HepG2 (cell line): ENCODE measurements around the gene SERPINF2. TPM values are rescaled to one million over a fixed set of nuclear protein-coding genes. Genes with fewer than 3 reads are reported as not detected.
"Not testable (repeated sequence)": the region's sequence is repeated elsewhere in the genome, so short reads cannot be mapped to it uniquely, and the experiment has no call there.

Source experiments
- ATAC-seq: fragments of 200-7000 bp; cut with Tn5 transposase; 3 replicates; pipeline ENCODE4 v1.9.1; 2020; ENCODE audit warnings: mild to moderate bottlenecking, moderate library complexity
- BruUV-seq: library from RNA; stranded (reverse); fragments of 400-500 nt; replicated peaks from 2 replicates; lab custom pipeline; 2021; lab: Mats Ljungman, UMichigan
- CTCF ChIA-PET: fragments of 300-600 bp; formaldehyde crosslinking; extraction: SDS; loops from one replicate; lab custom pipeline; 2021; ENCODE audit warnings: low total read pairs, inconsistent platforms, low intra/inter-chr PET ratio; lab: Yijun Ruan, JAX
- POLR2A ChIA-PET: fragments of 350-600 bp; sonication (Branson Sonifier 250); formaldehyde crosslinking; loops from one replicate; lab custom pipeline; 2020; ENCODE audit warnings: antibody characterized with exemption, inconsistent platforms; lab: Yijun Ruan, JAX
- DNase-seq: peaks from one replicate; pipeline ENCODE4 v3.0.0-alpha.2; 2015; ENCODE audit warnings: low spot score
- FAIRE-seq: peaks from 3 replicates; lab custom pipeline; 2011; peaks lifted over from hg19 to GRCh38; lab: Jason Lieb, UNC
- H2AFZ ChIP-seq: one replicate; pipeline ENCODE4 v1.6.1; 2011; ENCODE audit warnings: low read length, inconsistent platforms
- H3K27ac ChIP-seq: fragments of 300-600 bp; 3 replicates; pipeline ENCODE4 v1.8.0; 2011; ENCODE audit warnings: mixed run types, mild to moderate bottlenecking, mixed read lengths, low read length, inconsistent platforms; ENCODE audit not compliant: insufficient read depth; ENCODE audit errors: extremely low read length
- H3K27me3 ChIP-seq, 2 experiments: fragments of 200-600 bp in 1 of 2; 2 replicates in 1 of 2; 3 replicates in 1 of 2; pipeline versions ENCODE4 v1.6.0 to v1.8.0; 2011; ENCODE audit warnings: low read length in 2 of 2, mild to moderate bottlenecking in 2 of 2, moderate library complexity in 2 of 2, inconsistent platforms in 1 of 2; ENCODE audit not compliant: insufficient read depth in 2 of 2, control insufficient read depth in 1 of 2
- H3K36me3 ChIP-seq, 2 experiments: fragments of 200-600 bp in 1 of 2; replicated peaks in 1 of 2; 2 replicates in 1 of 2; 3 replicates in 1 of 2; pipeline versions ENCODE4 v1.5.1 to v1.8.0; 2011; ENCODE audit warnings: low read length in 2 of 2, inconsistent platforms in 1 of 2; ENCODE audit not compliant: insufficient read depth in 2 of 2, control insufficient read depth in 1 of 2
- H3K4me1 ChIP-seq: 2 replicates; pipeline ENCODE4 v1.5.1; 2012; ENCODE audit warnings: low read length, inconsistent platforms; ENCODE audit not compliant: insufficient read depth
- H3K4me2 ChIP-seq: 2 replicates; pipeline ENCODE4 v1.6.0; 2011; ENCODE audit warnings: low read depth, low read length, inconsistent platforms
- H3K4me3 ChIP-seq, 3 experiments: fragments of 200-600 bp in 1 of 3; sonication (generic), shearing (Covaris generic) in 1 of 3; replicated peaks in 1 of 3; 2 replicates each; pipeline ENCODE4 v1.5.1; 2011 to 2016; ENCODE audit warnings: low read length in 3 of 3, inconsistent platforms in 2 of 3, low read depth in 2 of 3, mild to moderate bottlenecking in 2 of 3, control low read depth in 1 of 3, mixed read lengths in 1 of 3; ENCODE audit not compliant: insufficient read depth in 1 of 3
- H3K79me2 ChIP-seq: one replicate; pipeline ENCODE4 v1.6.1; 2011; ENCODE audit warnings: low read length, inconsistent platforms; ENCODE audit not compliant: insufficient read depth
- H3K9ac ChIP-seq: 2 replicates; pipeline ENCODE4 v1.6.0; 2011; ENCODE audit warnings: mild to moderate bottlenecking, low read depth, low read length, inconsistent platforms; ENCODE audit not compliant: insufficient read depth
- H3K9me3 ChIP-seq: 2 replicates; pipeline ENCODE4 v1.5.1; 2012; ENCODE audit warnings: mild to moderate bottlenecking, low read length
- H4K20me1 ChIP-seq: 2 replicates; pipeline ENCODE4 v1.6.0; 2011; ENCODE audit warnings: inconsistent platforms, mild to moderate bottlenecking, low read length, moderate library complexity; ENCODE audit not compliant: insufficient read depth
- HES4 ChIP-seq: sonication (generic); formaldehyde crosslinking; IDR thresholded peaks from 2 replicates; pipeline ENCODE4 v1.9.0; 2021; ENCODE audit warnings: mild to moderate bottlenecking, missing genetic modification reagents, borderline replicate concordance
- HNRNPK ChIP-seq: fragments of 200-400 bp; formaldehyde crosslinking; IDR thresholded peaks from 2 replicates; pipeline ENCODE4 v1.6.1; 2018; ENCODE audit warnings: low read length, low read depth, moderate library complexity, mild to moderate bottlenecking; ENCODE audit not compliant: poor library complexity, severe bottlenecking
- POLR2A ChIP-seq, 2 experiments: IDR thresholded peaks; 2 replicates each; pipeline ENCODE4 v1.6.1; 2011; ENCODE audit warnings: low read depth in 2 of 2, low read length in 2 of 2, mild to moderate bottlenecking in 1 of 2, moderate library complexity in 1 of 2; ENCODE audit not compliant: insufficient read depth in 1 of 2
- RBFOX2 ChIP-seq: fragments of 200-400 bp; formaldehyde crosslinking; IDR thresholded peaks from 2 replicates; pipeline ENCODE4 v1.6.1; 2017; ENCODE audit warnings: low read depth, mild to moderate bottlenecking, low read length
- RBM22 ChIP-seq: fragments of 200-400 bp; formaldehyde crosslinking; optimal IDR thresholded peaks from 2 replicates; pipeline ENCODE3; 2017; ENCODE audit warnings: mild to moderate bottlenecking, low read length, moderate library complexity
- YEATS4 ChIP-seq: sonication (generic); formaldehyde crosslinking; IDR thresholded peaks from 2 replicates; pipeline ENCODE4 v1.4.0; 2020; ENCODE audit warnings: missing genetic modification reagents, borderline replicate concordance
- ZNF232 ChIP-seq: sonication (generic); formaldehyde crosslinking; IDR thresholded peaks from 2 replicates; pipeline ENCODE4 v1.4.0; 2020; ENCODE audit warnings: missing genetic modification reagents, borderline replicate concordance
- ZNF782 ChIP-seq: sonication (generic); formaldehyde crosslinking; IDR thresholded peaks from 2 replicates; pipeline ENCODE4 v1.4.0; 2020; ENCODE audit warnings: missing genetic modification reagents, mild to moderate bottlenecking, borderline replicate concordance
- WGBS: methylation state at CpG from one replicate; pipeline ENCODE4 v1.1.6; 2017; ENCODE audit warnings: low lambda C conversion rate; 5-methylcytosine and 5-hydroxymethylcytosine counted together
- in situ Hi-C: cut with HindIII; loops from 2 replicates; pipeline ENCODE4 v1.10.0; 2017; ENCODE audit warnings: low pct_unique_long_range_greater_than_20kb; ENCODE audit not compliant: extremely low pct_ligation_motif_present
- intact Hi-C: fragments of 100-400 bp; cut with micrococcal nuclease; formaldehyde crosslinking; loops from one replicate; pipeline ENCODE4 v1.10.0; 2022; ENCODE audit not compliant: unreplicated experiment
- polyA plus RNA-seq, 8 experiments: library from polyadenylated mRNA; depleted of rRNA in 3 of 8; stranded (reverse) in 7 of 8; unstranded in 1 of 8; fragments of >200 nt; fragmentation: Illumina TruSeq in 4 of 8; extraction: Trizol in 4 of 8; gene quantifications; 2 replicates each; pipeline versions ENCODE4 v1.2.1 to v1.2.3, GENCODE V29; 2011 to 2016; ENCODE audit warnings: low read depth in 4 of 8, missing spikeins in 1 of 8, mixed read lengths in 1 of 8; ENCODE audit not compliant: insufficient read depth in 1 of 8
- total RNA-seq, 5 experiments: library from RNA; depleted of rRNA; stranded (reverse); fragments of >200 nt; fragmentation: Illumina TruSeq; extraction: Trizol; gene quantifications; 2 replicates each; pipeline ENCODE4 v1.2.3, GENCODE V29; 2016; ENCODE audit warnings: low read depth in 1 of 5
- TF ChIP-seq, protein P1 (sequence below): sonication (generic); formaldehyde crosslinking; IDR thresholded peaks from 2 replicates; pipeline ENCODE4 v1.5.0; 2020; ENCODE audit warnings: mild to moderate bottlenecking, missing genetic modification reagents

The SERPINF2 gene
- total and polyA plus RNA-seq, 2 of the 13 experiments (the other 11 are each of a cell fraction or from before 2014, with no cell fraction given) = 309 to 548 TPM

GRCh38 chr17:1773000-1773695 lies 30.5 kb downstream of the SERPINF2 start:
- H3K36me3 ChIP-seq = peaks cover 41 to 70% of the 10 kb centered on the region in 2 experiments
- H3K4me2 ChIP-seq, H2AFZ ChIP-seq, H3K27ac ChIP-seq, ATAC-seq, BruUV-seq, H3K27me3 ChIP-seq, H4K20me1 ChIP-seq, H3K79me2 ChIP-seq, FAIRE-seq, intact Hi-C loops, DNase-seq, in situ Hi-C loops, H3K9ac ChIP-seq, H3K9me3 ChIP-seq, H3K4me3 ChIP-seq, CTCF ChIA-PET: not testable (repeated sequence)
- WGBS = 98% methylated on average over 6 of the region's 12 CpGs
- TF ChIP-seq POLR2A (IDR thresholded peaks at IDR 0.05; ENCODE audit: insufficient read depth in 1 of 2, low read depth in 2 of 2, low read length in 2 of 2) = peak in 1 of 2 experiments; percentile 33; a peak in 1 of 4 replicates
- peak; percentile 39 for TF ChIP-seq RBM22
- TF ChIP-seq, protein P1, sequence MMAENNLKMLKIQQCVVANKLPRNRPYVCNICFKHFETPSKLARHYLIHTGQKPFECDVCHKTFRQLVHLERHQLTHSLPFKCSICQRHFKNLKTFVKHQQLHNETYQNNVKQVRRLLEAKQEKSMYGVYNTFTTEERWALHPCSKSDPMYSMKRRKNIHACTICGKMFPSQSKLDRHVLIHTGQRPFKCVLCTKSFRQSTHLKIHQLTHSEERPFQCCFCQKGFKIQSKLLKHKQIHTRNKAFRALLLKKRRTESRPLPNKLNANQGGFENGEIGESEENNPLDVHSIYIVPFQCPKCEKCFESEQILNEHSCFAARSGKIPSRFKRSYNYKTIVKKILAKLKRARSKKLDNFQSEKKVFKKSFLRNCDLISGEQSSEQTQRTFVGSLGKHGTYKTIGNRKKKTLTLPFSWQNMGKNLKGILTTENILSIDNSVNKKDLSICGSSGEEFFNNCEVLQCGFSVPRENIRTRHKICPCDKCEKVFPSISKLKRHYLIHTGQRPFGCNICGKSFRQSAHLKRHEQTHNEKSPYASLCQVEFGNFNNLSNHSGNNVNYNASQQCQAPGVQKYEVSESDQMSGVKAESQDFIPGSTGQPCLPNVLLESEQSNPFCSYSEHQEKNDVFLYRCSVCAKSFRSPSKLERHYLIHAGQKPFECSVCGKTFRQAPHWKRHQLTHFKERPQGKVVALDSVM (CRISPR knock-in tag) = peak; percentile 13; the same call in 1 of the 2 replicates
- POLR2A ChIA-PET = interaction anchor here (1.0 to 13.7 kb wide), 5 partner anchors 10 to 57 kb away, joined by 4 to 480 read pairs (median 12); partner anchors contain the start of genes SERPINF1 and SERPINF2
- H3K4me1 ChIP-seq = peaks cover 29% of the 10 kb centered on the region

- POLR2A ChIA-PET = interaction anchor here (1.7 to 13.7 kb wide), 4 partner anchors 9 to 58 kb away, joined by 4 to 480 read pairs (median 40); partner anchors contain the start of gene SERPINF1
- no peak overlapping the region for H3K4me2 ChIP-seq
- FAIRE-seq = no peak
- H2AFZ ChIP-seq = no peak overlapping the region
- TF ChIP-seq HES4 (CRISPR knock-in tag) (no peak), POLR2A (IDR thresholded peaks at IDR 0.05; ENCODE audit: insufficient read depth in 1 of 2, low read depth in 2 of 2, low read length in 2 of 2) (0 out of 4 replicates have a peak, but pooled peaks of 1 of the 2 experiments have one; percentile 20), HNRNPK (no peak), RBFOX2 (peak; percentile 23; the same call in 1 of the 2 replicates), ZNF782 (CRISPR knock-in tag) (no peak), ZNF232 (CRISPR knock-in tag) (no peak), YEATS4 (CRISPR knock-in tag) (no peak)
- TF ChIP-seq, all 625 proteins: peak for 2
- BruUV-seq = no TSS peak
- Histone ChIP-seq H3K4me3 (no peak overlapping the region), H3K9ac (no peak overlapping the region), H3K27ac (no peak overlapping the region), H4K20me1 (0 out of 2 replicates have a peak, but pooled peaks cover 2% of the 10 kb centered on the region), H3K27me3 (no peaks in the 10 kb centered on the region), H3K79me2 (no peaks in the 10 kb centered on the region), H3K36me3 (peaks cover 41 to 74% of the 10 kb centered on the region in 2 experiments), H3K4me1 (peaks cover 23% of the 10 kb centered on the region), H3K9me3 (no peaks in the 10 kb centered on the region)
- intact Hi-C loops (no loop called here), in situ Hi-C loops (no loop called here)
- ATAC-seq (no peak), DNase-seq (no peak)
- 93% methylated on average over 7 of the region's 7 CpGs for WGBS
- CTCF ChIA-PET = no interaction called here
These were observed 31.1 kb downstream of the SERPINF2 start for GRCh38 chr17:1773696-1774181.
